Gastrocnemius medialis (tissue), 4 donors: Measurements from ENCODE around the gene MYO9B. TPM values are rescaled to one million over a fixed set of nuclear protein-coding genes. Genes with fewer than 3 reads are reported as not detected.

ENCODE experiments used
- ATAC-seq, 2 donors: fragments of 150-250 bp; one replicate each; pipeline ENCODE4 v1.9.1; 2016
- DNase-seq, 2 donors: peaks; one replicate each; pipeline ENCODE4 v3.0.0-alpha.2; 2019
- H3K27ac ChIP-seq, 4 donors: fragments of 200-600 bp; sonication (generic); 1 replicate in 1 of 4; 2 replicates in 3 of 4; pipeline ENCODE4 v1.5.1; 2016 to 2018; ENCODE audit warnings: mild to moderate bottlenecking in 2 of 4, moderate library complexity in 1 of 4
- H3K27me3 ChIP-seq, 3 donors: fragments of 200-600 bp; sonication (generic) in 2 of 3; 1 replicate in 1 of 3; 2 replicates in 2 of 3; pipeline versions ENCODE4 v1.5.1 to v1.6.0; 2016 to 2019; ENCODE audit warnings: mild to moderate bottlenecking in 1 of 3, moderate library complexity in 1 of 3
- H3K36me3 ChIP-seq, 2 donors: fragments of 200-600 bp; sonication (generic) in 1 of 2; one replicate each; pipeline ENCODE4 v1.5.1; 2017 to 2018
- H3K4me1 ChIP-seq, 2 donors: fragments of 200-600 bp; sonication (generic) in 1 of 2; one replicate each; pipeline ENCODE4 v1.5.1; 2016 to 2017; ENCODE audit warnings: mild to moderate bottlenecking in 2 of 2
- H3K4me3 ChIP-seq, 4 donors: fragments of 200-600 bp; sonication (generic) in 3 of 4; 1 replicate in 1 of 4; 2 replicates in 3 of 4; pipeline ENCODE4 v1.5.1; 2016 to 2019; ENCODE audit warnings: mild to moderate bottlenecking in 2 of 4
- H3K9me3 ChIP-seq, 3 donors: fragments of 200-600 bp; sonication (generic) in 2 of 3; 1 replicate in 1 of 3; 2 replicates in 2 of 3; pipeline ENCODE4 v1.5.1; 2016 to 2019
- POLR2A ChIP-seq, 2 donors: fragments of 450-650 bp; IDR thresholded peaks; one replicate each; pipeline ENCODE4 v1.6.1; 2017; ENCODE audit warnings: antibody characterized with exemption in 2 of 2, mild to moderate bottlenecking in 2 of 2, moderate library complexity in 2 of 2
- in situ Hi-C, 4 donors: fragments of 200-750 bp; cut with MboI; loops; one replicate each; pipeline versions ENCODE4 v1.15.0 to v1.8.0; 2017; ENCODE audit warnings: low sequenced_read_pairs in 4 of 4
- intact Hi-C: fragments of 100-400 bp; cut with DNase I; formaldehyde crosslinking; loops from one replicate; pipeline ENCODE4 v1.15.1; 2023; ENCODE audit warnings: low total_unique reads
- total RNA-seq, 4 donors: library from RNA; depleted of rRNA; stranded (reverse); fragments of >200 nt; gene quantifications; one replicate each; pipeline versions ENCODE4 v1.1.0 to v1.2.3, GENCODE V29; 2016
- TF ChIP-seq, protein P1 (sequence below), 5 experiments: fragments of 450-650 bp in 3 of 5; fragments of 200-600 bp in 2 of 5; sonication (generic) in 2 of 5; IDR thresholded peaks in 4 of 5; conservative IDR thresholded peaks in 1 of 5; 1 replicate in 4 of 5; 2 replicates in 1 of 5; pipeline ENCODE4 v1.5.1; 2016 to 2019; ENCODE audit warnings: antibody characterized with exemption in 5 of 5, mild to moderate bottlenecking in 3 of 5, moderate library complexity in 3 of 5

MYO9B gene
- total RNA-seq, 4 donors from 2014 or later: 20.0 to 22.1 (median 20.7) TPM

DNA sequence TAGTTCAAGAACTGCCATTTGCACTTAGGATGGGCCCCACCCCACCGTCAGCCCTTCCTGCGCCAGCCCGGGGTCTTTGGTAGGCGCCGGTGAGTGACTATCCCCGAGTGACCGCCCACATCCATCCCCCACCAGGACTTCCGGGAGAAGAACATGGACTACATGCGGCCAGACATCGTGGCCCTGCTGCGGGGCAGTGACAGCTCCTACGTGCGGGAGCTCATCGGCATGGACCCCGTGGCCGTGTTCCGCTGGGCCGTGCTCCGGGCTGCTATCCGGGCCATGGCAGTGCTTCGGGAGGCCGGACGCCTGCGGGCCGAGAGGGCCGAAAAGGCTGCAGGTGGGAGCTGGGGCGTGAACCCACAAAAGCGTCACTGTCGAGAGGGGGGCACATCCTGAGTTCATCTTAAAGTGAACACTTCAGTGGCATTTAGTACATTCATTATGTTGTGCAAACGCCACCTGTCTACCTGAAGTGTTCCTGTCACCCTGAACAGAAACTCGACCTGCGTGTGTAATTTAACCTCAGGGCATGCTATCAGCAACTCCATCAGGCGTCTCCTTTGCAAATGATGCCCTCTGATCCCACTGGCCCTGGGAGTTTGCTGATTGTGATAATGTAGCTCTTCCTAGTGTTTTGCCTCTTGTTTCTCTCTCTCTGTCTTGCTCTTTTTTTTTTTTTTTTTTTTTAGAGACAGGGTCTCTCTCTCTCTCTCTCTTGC is 97.2 kb downstream of the MYO9B start:
- no peak overlapping the region for H3K4me3 ChIP-seq
- no peak for DNase-seq
- no peaks in the 10 kb centered on the region for H3K9me3 ChIP-seq
- H3K27me3 ChIP-seq: no peaks in the 10 kb centered on the region
- no peak overlapping the region for H3K27ac ChIP-seq
- no peak for TF ChIP-seq POLR2A (IDR thresholded peaks at IDR 0.05)
- TF ChIP-seq, protein P1, sequence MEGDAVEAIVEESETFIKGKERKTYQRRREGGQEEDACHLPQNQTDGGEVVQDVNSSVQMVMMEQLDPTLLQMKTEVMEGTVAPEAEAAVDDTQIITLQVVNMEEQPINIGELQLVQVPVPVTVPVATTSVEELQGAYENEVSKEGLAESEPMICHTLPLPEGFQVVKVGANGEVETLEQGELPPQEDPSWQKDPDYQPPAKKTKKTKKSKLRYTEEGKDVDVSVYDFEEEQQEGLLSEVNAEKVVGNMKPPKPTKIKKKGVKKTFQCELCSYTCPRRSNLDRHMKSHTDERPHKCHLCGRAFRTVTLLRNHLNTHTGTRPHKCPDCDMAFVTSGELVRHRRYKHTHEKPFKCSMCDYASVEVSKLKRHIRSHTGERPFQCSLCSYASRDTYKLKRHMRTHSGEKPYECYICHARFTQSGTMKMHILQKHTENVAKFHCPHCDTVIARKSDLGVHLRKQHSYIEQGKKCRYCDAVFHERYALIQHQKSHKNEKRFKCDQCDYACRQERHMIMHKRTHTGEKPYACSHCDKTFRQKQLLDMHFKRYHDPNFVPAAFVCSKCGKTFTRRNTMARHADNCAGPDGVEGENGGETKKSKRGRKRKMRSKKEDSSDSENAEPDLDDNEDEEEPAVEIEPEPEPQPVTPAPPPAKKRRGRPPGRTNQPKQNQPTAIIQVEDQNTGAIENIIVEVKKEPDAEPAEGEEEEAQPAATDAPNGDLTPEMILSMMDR (IDR thresholded peaks at IDR 0.05 in 4 of 5, conservative IDR thresholded peaks at IDR 0.05 in 1 of 5): no peak
- in situ Hi-C loops (no loop called here), intact Hi-C loops (no loop called here)
- H3K4me1 ChIP-seq: no peaks in the 10 kb centered on the region
- peaks cover 0 to 34% of the 10 kb centered on the region in 2 donors for H3K36me3 ChIP-seq
- ATAC-seq: no peak

DNA sequence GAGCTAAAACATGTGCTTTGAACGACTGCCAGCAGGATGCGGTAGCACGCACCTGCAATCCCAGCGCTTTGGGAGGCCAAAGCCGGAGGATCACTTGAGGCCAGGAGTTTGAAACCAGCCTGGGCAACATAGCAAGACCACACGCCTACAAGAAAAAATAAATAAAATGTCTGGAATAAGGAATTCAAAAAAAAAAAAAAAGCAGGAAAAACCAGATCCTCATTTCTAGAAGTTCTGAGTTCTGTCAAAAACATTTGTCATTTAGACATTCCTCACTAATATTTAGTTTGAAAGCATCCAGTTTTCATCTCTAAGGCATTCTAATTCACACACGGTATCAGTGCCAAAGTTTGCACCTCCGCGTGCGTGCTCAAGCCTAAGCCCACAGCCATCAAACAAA is 102.7 kb downstream of the MYO9B start:
- Histone ChIP-seq H3K4me1 (no peaks in the 10 kb centered on the region), H3K4me3 (no peak overlapping the region), H3K27me3 (no peaks in the 10 kb centered on the region), H3K27ac (no peak overlapping the region), H3K9me3 (no peaks in the 10 kb centered on the region), H3K36me3 (peaks cover 0 to 14% of the 10 kb centered on the region in 2 donors)
- ATAC-seq: no peak
- TF ChIP-seq, protein P1 (IDR thresholded peaks at IDR 0.05 in 4 of 5, conservative IDR thresholded peaks at IDR 0.05 in 1 of 5): no peak
- TF ChIP-seq POLR2A (IDR thresholded peaks at IDR 0.05): no peak
- no peak for DNase-seq
- intact Hi-C loops: no loop called here
- in situ Hi-C loops: no loop called here

DNA sequence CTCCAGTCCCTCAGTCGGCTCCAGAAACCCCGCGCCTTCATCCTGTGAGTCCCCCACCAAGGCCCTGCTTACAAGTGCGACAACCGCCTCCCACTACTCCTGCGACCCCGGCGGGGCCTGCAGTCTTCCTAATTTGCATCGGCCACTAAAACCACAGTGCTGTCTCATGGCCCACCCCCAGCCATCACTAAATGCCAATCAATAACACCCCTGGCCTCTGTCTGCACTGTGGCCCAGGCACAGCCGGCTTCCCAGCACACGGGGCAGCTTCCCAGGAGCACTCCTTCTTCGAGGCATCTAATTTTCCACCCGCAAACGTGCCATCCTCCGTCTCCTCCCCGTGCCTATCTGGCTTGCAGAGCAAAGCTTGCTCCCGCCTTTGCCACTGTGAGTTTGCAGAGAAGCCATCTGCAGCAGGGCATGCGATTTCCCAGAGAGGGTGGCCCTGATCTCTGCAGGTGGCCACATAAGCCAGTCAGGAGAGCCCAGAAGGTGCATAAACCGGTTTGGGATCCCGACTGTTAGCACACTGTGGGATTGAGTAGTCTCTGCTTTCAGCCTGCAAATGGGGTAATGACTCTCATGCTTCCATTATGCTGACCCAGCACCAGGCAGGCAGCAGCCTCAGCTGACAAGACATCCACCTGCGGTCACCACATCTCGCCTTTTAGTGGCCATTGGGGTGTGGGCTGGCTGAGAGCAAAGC is 105.6 kb downstream of the MYO9B start:
- intact Hi-C loops (no loop called here), in situ Hi-C loops (no loop called here)
- no peaks in the 10 kb centered on the region for H3K27me3 ChIP-seq
- TF ChIP-seq, protein P1 (IDR thresholded peaks at IDR 0.05 in 4 of 5, conservative IDR thresholded peaks at IDR 0.05 in 1 of 5): no peak
- TF ChIP-seq POLR2A (IDR thresholded peaks at IDR 0.05): no peak
- ATAC-seq: no peak
- no peak overlapping the region for H3K27ac ChIP-seq
- no peaks in the 10 kb centered on the region for H3K4me1 ChIP-seq
- H3K4me3 ChIP-seq: no peak overlapping the region
- no peak for DNase-seq
- H3K36me3 ChIP-seq: peaks cover 0 to 15% of the 10 kb centered on the region in 2 donors
- H3K9me3 ChIP-seq: no peaks in the 10 kb centered on the region

DNA sequence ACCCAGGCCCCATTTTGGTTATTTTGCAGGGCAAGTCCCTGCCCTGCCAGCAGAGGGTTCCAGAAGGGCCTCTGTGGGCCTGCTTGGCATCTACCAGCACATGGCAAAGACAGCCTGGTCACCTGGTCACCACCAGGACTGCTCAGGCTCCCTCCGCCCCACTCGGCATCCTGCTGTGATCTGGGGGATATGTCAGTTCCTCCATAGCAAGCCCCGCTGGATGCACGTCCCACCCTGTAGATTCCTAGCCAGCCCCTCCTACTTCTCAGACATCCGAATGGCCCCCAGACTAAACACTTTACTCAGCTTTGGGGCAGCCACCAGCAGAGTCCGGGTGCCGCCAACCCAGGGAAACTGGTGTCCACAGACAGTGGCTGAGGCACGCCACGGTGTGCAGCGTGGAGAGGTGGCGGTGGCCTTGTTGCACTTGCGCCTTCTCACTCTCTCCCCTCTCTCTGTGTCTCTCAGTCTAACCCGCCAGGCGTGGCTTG is 107.7 kb downstream of the MYO9B start:
- ATAC-seq (no peak), DNase-seq (no peak)
- intact Hi-C loops (no loop called here), in situ Hi-C loops (no loop called here)
- TF ChIP-seq, protein P1 (IDR thresholded peaks at IDR 0.05 in 4 of 5, conservative IDR thresholded peaks at IDR 0.05 in 1 of 5): no peak
- no peak for TF ChIP-seq POLR2A (IDR thresholded peaks at IDR 0.05)
- H3K27me3 ChIP-seq: no peaks in the 10 kb centered on the region
- no peak overlapping the region for H3K27ac ChIP-seq
- no peaks in the 10 kb centered on the region for H3K9me3 ChIP-seq
- no peaks in the 10 kb centered on the region for H3K4me1 ChIP-seq
- no peak overlapping the region for H3K4me3 ChIP-seq
- H3K36me3 ChIP-seq: peaks cover 0 to 6% of the 10 kb centered on the region in 2 donors
